ENCODE data around the gene BBS7.

The BBS7 gene, protein sequence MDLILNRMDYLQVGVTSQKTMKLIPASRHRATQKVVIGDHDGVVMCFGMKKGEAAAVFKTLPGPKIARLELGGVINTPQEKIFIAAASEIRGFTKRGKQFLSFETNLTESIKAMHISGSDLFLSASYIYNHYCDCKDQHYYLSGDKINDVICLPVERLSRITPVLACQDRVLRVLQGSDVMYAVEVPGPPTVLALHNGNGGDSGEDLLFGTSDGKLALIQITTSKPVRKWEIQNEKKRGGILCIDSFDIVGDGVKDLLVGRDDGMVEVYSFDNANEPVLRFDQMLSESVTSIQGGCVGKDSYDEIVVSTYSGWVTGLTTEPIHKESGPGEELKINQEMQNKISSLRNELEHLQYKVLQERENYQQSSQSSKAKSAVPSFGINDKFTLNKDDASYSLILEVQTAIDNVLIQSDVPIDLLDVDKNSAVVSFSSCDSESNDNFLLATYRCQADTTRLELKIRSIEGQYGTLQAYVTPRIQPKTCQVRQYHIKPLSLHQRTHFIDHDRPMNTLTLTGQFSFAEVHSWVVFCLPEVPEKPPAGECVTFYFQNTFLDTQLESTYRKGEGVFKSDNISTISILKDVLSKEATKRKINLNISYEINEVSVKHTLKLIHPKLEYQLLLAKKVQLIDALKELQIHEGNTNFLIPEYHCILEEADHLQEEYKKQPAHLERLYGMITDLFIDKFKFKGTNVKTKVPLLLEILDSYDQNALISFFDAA

DNA sequence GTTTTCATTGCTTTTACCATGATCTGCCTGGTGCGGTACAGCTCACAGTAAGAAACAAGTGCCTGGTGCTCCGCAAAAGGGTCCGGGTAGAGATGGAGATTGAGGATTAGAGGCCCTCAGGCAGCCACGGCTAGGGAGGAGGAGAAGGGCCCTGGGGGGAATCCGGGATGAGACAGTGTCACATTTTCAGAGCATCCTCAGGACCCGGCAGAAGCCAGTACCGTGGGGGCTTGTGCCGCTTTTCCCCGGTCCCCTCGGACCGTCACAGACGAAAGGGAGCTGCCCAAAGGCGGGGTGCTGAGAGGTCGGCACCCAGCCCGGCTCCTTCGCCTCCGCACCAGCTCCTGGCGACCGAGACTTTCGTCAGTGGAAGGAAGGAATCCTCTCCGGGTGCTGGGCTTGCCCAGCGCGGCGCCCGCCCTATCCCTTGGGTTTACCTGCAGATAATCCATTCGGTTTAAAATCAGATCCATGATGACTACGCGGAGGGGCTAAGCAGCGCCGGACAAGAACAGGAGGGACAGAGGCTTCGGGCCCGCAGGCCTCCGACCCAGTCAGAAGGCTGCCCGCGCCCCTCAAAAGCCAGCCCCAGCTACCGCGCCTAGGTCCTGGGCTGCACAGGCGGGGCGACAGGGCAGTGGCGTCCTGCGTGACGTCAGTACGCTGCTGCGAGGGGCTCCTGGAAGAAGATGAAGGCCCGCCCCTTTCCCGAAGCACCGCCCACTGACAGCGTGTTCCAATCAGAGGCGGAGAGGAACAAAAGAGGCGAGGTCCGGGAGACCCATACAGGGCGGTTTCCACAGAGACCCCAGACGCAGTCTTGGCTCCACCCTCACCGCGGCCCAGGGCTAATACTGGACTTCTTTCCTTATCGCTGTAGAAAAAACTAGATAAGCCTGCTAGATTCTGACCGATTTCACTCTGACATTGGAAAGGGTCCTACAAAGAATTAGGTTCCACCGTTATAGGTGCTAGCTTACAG, at the start of gene BBS7:
BBS7 (minus strand) TSS at position 634 of the 982 bp plus-strand sequence; CDS start at position 473, 161 bp downstream.
- intact Hi-C loops (cut with DNase I), result no loop called here
- DNase-seq, result peak; percentile 94 to 100 (median 98)

DNA sequence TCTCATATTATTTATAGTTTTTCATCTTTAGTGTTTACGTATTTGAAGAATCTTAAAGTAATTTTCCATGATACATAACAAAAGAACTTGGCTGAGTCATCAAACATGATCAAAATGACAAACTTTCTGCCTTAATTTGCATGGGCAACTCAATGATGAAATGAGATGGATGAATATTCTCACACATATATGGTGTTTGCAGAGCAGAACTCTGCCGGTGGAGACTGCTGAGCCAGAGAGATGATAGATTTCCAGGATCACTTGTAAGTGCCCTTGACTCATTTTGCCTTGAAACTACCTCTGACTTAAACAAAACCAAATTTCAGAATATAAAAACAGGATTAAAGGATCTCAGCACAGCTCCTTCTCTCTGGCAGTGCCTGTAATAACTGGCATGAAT, 43.4 kb upstream of the BBS7 start:
- DNase-seq, result no peak
- intact Hi-C loops (cut with DNase I), result no loop called here

DNA sequence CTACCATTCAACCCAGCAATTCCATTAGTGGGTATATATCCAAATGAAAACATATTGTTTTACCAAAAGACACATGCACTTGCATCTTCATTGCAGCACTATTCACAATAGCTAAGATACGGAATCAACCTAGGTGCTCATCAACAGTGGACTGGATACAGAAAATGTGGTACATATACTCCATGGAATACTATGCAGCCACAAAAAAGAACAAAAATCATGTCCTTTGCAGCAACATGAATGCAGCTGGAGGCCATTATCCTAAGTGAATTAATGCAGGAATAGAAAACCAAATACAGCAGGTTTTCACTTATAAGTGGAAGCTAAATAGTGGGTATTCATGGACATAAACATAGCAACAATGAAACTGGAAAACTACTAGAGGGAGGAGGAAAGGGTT, 38.1 kb upstream of the BBS7 start:
- no peak for DNase-seq
- intact Hi-C loops (cut with DNase I), result no loop called here

DNA sequence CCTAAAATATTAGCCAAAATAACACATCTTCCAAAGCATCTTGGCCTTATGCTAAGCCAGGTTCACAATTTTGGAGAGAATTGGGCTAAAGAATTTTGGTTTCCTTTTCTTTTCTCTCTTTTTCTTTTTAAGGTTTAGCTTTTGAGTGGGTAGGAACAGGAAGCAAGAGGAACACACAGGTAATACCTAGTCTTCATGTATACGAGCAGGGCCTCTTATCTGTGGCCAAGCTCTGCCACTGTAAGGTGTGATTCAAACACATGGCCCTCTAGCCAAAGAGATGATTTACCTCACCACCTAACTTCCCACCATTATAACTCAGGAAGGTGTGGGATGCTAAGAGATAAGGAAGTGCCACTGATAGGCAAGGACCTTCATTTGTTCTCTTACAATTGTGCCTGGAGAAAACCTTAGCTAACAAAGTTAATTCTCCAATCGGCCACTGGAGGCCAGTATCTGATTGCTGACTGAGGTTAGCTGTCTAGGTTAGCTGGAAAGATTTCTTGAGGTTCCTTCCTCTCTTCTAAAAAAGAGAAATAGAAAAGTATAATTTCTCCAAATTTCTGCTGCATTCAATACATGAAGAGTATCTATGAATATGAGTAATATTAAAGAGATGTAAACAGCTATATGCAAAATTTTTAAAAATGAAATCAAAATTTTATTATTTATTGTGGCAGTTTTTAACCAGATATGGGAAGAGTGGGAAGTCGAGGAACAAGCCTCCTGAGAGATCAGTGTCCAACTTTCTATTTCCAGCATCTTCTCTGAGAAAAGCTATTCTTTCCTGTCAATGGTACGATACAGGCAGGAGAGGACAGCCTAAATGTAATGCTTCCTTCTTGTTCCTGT, 30.1 kb upstream of the BBS7 start:
- DNase-seq, result peak in 41 of 42 donors; percentile 3 to 83 (median 55)
- intact Hi-C loops (cut with DNase I), result no loop called here

DNA sequence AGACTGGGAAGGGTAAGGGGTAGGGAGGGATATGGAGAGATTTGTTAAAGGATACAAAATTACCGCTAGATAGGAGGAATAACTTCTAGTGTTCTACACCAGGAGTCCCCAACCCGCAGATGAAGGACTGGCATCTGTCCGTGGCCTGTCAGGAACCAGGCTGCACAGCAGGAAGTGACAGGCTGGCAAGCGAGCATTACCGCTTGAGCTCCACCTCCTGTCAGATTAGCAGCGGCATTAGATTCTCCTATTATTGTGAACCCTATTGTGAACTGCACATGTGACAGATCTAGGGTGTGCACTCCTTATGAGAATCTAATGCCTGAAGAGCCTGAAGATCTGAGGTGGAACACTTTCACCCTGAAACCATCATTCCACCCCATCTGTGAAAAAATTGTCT, 27.9 kb upstream of the BBS7 start:
- no peak for DNase-seq
- intact Hi-C loops (cut with DNase I), result no loop called here

DNA sequence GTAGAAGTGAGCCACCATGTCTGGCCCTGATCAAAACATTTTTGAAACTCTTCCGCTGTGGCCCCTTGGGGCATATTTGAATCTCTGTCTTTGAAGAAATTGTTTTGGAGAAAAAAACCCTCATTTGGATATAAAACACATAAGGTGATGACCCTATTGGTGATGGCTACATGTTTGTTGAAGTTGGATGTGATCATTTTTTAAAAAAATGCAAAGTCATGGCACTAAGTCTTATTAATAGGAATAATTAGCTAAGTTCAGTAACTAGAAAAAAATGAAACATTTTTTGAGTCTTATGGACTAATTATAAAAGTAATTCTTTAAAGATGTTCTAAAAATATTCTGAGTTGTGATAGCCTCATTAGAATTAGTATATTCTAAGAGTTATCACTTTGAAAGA, 17.9 kb upstream of the BBS7 start:
- DNase-seq, result no peak
- intact Hi-C loops (cut with DNase I), result no loop called here

DNA sequence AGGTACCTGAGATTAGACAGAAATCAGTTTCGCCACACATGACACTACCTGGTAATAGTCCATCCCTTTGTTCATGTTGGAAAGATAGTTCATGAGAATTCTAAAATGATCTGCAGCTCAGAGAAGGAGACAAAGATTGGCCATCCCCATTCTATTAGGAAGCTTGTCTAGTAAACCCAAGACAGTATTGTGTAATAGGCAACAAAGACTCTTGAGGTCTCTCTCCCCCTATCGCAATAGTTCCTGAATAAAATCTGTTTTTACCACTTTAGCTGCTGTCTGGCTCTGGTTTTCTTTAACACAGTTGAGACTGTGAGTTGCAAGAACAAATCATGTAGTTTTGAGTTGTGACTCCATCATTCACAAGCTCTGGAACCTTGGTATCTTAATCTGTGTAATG, 14.8 kb upstream of the BBS7 start:
- no peak for DNase-seq
- intact Hi-C loops (cut with DNase I), result no loop called here

DNA sequence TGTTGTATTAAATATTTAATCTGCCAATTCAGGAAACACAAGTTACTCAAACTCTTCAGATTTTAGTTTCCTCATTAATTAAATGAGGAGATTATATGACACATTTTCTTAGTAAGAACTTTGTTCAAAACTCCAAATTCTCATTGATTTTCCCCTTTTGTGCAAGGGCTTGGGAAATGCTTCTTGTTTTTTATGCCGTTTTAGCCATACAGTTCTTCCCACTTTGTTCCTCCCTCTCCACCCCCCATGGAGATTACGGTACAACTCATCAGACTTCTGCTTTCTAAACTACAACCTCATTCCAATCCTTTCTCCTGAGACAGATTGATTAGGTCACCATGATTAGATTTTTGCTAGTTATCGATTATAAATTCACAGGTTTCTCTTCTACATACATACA, 10.9 kb upstream of the BBS7 start:
- intact Hi-C loops (cut with DNase I), result no loop called here
- no peak for DNase-seq

DNA sequence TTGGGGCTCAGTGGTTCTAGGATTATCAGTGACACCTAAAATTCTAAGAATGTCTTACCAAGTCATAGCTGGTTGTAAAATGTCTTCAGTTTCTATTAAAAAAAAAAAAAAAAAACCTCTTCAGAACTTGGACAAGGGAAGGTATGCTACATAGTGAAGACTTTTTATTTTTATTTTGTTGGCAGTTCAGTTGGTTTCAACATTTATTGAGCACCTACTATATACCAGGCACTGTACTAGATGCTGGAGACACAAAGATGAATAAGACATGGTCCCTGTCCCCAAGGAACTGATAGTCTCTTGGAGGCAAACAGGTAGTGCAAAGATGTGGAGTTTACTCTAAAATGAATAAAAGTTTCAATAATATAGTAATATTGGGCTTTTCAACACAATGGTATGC, 8.9 kb upstream of the BBS7 start:
- intact Hi-C loops (cut with DNase I), result no loop called here
- no peak for DNase-seq

DNA sequence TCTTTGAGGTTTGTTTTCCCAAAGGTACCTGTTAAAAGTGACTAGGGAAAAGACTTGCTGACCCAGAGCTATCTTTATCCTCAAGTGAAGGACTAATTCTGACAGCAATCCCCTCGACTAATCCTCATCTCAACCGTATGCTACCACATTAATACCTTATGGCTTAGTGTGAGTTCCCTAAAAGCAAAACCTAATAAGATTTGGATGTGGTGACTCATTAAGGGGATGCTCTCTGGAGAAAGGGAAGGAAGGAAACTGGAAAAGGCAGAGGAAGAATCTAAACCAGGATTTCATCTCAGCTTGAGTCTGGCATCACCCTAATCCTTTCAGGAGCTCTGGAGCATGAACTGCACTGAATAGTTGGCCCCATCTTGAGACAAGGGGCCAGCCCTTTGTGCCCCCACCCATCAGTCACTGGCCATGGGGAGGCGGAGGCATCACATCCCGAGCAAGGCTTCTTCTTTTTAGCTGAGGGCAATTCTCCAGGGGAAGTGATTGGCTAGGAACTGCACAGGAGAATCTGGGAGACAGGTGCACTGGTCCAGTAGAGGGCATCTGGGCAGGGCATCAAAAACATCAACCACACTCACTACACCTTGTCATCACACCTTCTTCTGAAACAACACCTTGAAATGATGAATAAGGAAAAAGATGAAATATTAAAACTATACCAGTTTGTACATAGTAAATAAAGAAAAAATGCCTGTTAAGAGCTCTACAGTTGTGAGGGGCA, 6.9 kb upstream of the BBS7 start:
- intact Hi-C loops (cut with DNase I), result no loop called here

DNA sequence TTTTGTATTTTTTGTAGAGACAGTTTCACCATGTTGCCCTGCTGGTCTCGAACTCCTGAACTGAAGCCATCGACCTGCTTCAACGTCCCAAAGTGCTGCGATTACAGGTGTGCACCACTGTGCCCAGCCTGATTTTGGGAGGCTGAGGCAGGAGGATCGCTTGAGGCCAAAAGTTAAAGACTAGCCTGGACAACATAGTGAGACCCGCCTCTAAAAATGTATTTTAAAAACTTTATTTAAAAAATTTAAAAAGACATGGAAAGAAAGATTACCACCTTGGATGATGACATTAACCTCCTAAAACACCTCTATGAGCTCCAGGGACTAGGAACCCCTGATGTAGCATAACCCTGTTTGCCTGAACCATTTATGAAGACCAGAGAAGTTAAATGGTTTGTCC, 5.8 kb upstream of the BBS7 start:
- intact Hi-C loops (cut with DNase I), result no loop called here
- no peak for DNase-seq

More for the DNA sequence above, 6.9 kb upstream of the BBS7 start:
- no peak for DNase-seq

DNA sequence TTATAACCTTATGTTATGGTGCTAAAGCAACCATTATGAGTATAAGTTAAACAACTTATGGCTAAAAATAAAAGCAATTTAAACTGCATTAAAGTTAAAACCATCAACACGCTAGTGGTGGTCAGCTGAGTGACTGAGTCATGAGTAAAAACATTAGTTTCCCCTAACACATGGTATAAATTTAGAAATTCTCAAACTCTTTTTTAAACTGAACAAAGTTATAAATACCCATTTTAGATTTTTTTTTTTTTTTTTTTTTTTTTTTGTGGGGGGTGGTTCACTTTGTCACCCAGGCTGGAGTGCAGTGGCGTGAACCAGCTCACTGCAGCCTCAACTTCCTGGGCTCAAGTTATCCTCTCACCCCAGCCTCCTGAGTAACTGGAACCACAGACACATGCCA, 5.4 kb upstream of the BBS7 start:
- no peak for DNase-seq
- intact Hi-C loops (cut with DNase I), result no loop called here

DNA sequence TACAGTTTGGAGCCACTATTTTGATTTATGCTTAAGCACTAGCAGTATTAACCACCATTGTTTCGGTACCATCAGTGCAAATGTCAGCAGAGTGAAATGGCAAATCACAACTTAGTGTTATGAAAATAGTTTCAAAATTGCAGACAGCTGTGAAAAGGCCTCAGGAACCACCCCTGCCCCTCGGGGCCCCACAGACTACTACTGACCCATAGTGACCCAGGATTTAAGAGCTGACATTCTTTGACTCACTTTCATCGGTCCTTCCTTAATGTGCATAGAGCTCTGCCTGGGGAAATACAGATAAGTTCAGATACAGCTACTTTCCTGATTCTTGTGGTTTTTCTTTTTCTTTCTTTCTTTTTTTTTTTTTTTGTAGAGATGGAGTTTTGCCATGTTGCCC, 3.3 kb upstream of the BBS7 start:
- intact Hi-C loops (cut with DNase I), result no loop called here
- DNase-seq, result no peak

DNA sequence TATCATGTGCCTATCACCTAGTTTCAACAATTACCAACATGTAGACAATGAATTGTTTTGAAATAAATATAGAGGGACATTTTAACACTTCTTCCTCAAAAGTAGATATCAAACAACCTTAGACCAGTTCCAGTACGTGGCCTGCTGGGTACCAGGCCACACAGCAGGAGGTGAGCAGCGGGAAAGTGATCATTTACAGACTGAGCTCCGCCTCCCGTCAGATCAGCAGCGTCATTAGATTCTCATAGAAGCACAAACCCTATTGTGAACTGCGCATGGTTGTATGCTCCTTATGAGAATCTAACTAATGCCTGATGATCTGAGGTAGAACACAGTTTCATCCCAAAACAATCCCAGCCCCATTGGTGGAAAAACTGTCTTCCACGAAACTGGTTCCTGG, 6.5 kb downstream of the BBS7 start:
- intact Hi-C loops (cut with DNase I), result no loop called here
- DNase-seq, result no peak

DNA sequence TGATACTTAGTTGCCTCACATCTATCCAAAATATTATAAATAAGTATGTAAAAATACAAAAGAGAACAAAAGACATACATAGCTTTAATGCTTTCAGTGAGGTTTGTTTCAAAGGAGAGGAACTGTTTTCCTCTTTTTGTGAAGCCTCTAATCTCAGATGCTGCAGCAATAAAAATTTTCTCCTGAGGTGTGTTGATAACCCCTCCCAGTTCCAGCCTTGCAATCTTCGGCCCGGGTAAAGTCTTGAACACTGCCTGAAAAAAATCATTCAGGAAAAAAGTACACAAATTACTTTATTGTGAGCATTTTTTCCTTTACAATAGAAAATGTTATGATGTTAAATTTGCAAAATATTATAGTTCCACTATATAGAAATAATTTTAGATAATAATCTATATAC, 8.8 kb downstream of the BBS7 start:
- DNase-seq, result no peak
- intact Hi-C loops (cut with DNase I), result no loop called here

DNA sequence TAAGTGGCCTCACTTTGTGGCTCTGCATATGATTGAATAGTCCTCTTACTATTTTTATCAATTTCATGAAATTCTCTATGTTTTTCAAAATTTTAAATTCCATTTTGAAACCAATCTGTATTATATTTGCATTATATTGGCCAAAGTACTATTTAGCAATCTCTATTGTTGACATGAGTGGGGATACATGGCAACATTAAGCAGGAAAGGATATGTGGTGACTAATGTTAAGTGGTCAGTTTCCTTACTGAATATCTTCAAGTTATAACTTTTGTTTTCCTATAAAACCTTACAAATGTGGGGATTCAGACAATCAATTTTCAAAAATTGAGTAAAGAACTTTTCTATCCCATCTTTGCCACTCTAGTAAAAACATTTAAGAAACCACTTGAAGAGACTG, 10.2 kb downstream of the BBS7 start:
- DNase-seq, result no peak
- intact Hi-C loops (cut with DNase I), result no loop called here

DNA sequence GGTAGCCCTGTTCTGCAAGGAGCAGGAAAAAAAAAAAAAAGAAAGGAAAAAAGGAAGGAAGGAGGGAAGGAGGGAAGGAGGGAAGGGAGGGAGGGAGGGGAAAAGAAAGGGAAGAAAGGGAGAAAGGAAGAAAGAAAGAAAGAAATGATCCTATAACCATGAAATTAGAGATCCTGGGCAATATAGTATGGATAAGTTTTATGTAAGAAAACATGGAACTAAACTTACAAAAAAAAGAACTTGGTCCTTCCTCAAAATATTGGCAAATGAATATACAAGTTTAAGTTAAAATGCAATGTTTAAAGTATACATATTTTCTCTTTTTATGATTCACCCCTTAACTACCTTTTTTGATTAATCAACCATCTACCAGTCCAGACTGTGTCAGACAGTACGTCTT, 18.9 kb downstream of the BBS7 start:
- intact Hi-C loops (cut with DNase I), result no loop called here
- DNase-seq, result no peak

DNA sequence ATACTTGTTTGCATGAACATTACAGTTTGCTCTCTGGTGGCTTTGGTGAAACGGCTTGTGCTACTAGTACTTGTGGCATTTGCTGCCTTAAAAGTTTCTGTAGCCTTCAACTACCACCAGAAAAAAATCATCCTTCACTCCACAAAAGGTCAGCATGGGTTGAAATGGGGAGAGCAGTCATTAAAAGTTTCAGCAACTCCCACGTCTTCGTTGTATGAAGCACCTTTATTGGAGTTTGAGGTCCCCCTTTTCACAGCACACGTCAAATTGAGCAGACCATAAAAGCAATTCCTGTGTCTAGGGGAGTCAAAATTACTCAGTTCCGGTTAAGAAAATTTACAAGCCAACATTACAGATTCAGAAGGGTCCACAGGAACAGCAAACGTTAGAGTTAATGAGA, 23.6 kb downstream of the BBS7 start:
- DNase-seq, result no peak
- intact Hi-C loops (cut with DNase I), result no loop called here
